Transverse colon (tissue), 3 donors: Measurements from ENCODE around the gene STRA6.

Source experiments
- CTCF ChIP-seq, 5 experiments: fragments of 200-600 bp in 3 of 5; fragments of 450-650 bp in 2 of 5; sonication (generic) in 3 of 5; IDR thresholded peaks; 1 replicate in 2 of 5; 2 replicates in 3 of 5; pipeline ENCODE4 v1.5.1; 2016 to 2017; ENCODE audit warnings: antibody characterized with exemption in 5 of 5, inconsistent platforms in 3 of 5, mild to moderate bottlenecking in 2 of 5, moderate library complexity in 1 of 5
- POLR2A ChIP-seq: fragments of 450-650 bp; IDR thresholded peaks from one replicate; pipeline ENCODE4 v1.6.1; 2016; ENCODE audit warnings: antibody characterized with exemption, mild to moderate bottlenecking, moderate library complexity

- TF ChIP-seq CTCF (IDR thresholded peaks at IDR 0.05): no peak
- TF ChIP-seq POLR2A: no peak
These were observed 5.3 kb upstream of the STRA6 start for GRCh38 chr15:74207652-74208440.
